Activated CD4-positive, alpha-beta T cell treated with anti-CD3 and anti-CD28 coated beads, Interleukin-2, amount 10 ng/mL, durations not matched to agents 7 days and 5 days (primary cell): ENCODE measurements around the gene XPA. TPM values are rescaled to one million over a fixed set of nuclear protein-coding genes. Genes with fewer than 3 reads are reported as not detected.

Experiments
- total RNA-seq, 2 experiments: library from RNA; stranded (reverse); gene quantifications; one replicate each; pipeline ENCODE4 v1.2.3, GENCODE V29; 2021

Gene XPA
- total RNA-seq, 2 experiments from 2014 or later: 15.5 to 15.8 TPM

Other genes with a start within 250 kb of the XPA start
- gene TMOD1, start 195.7 kb downstream of the XPA start, total RNA-seq: under 1 TPM; 0.35 to 0.45 TPM
- gene TSTD2, start 64.0 kb downstream of the XPA start, total RNA-seq: 10 to 100 TPM; 14.1 to 17.2 TPM
- 10 to 100 TPM; 42.4 to 51.1 TPM for gene NCBP1, start 63.5 kb downstream of the XPA start, total RNA-seq
- under 1 TPM in 1 of 2 experiments, not detected in 1; 0.05 TPM for gene FOXE1, start 155.9 kb upstream of the XPA start, total RNA-seq
- gene TRMO, start 225.2 kb upstream of the XPA start, total RNA-seq: 10 to 100 TPM; 26.6 to 31.8 TPM
- gene HEMGN, start 240.8 kb upstream of the XPA start, total RNA-seq: 1 to 10 TPM; 2.2 to 2.9 TPM